ENCODE data around the gene CATSPERD.

DNA sequence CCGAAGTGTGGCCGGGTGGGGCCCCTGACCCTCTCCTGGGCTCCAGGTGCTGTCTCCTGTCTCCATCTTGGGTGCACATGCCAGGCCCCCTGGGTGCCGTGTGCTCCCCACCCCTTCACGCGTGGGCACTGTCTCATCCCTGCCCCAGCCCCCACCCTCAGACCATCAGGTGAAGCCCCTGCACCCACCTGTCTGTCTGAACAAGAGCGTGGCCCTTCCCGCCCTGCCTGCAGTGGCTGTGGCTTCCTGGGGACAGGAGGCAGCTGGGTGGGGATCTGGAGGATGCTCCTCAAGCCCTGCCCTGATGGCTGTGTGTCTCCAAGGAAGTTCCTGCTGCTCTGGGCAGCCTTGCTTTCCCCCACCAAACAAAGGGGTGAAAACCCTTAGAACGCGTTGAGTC lies 61.9 kb downstream of the CATSPERD start:
- TF ChIP-seq CTCF (IDR thresholded peaks at IDR 0.05; ENCODE audit: insufficient read depth, low read depth, low read length), result no peak
- no peak for TF ChIP-seq EZH2 (IDR thresholded peaks at IDR 0.05; ENCODE audit: insufficient read depth, low read length)
